PC-9 (cell line): ENCODE data around the gene CFAP65. TPM values are rescaled to one million over a fixed set of nuclear protein-coding genes. Genes with fewer than 3 reads are reported as not detected.

ENCODE experiments used
- BruUV-seq: library from RNA; stranded (reverse); fragments of 400-500 nt; replicated peaks from 2 replicates; lab custom pipeline; 2021; lab: Mats Ljungman, UMichigan
- CTCF ChIA-PET: fragments of 300-600 bp; sonication (Branson Sonifier 250); formaldehyde crosslinking; loops from one replicate; lab custom pipeline; 2022; ENCODE audit warnings: antibody characterized with exemption; lab: Charles Lee
- POLR2A ChIA-PET: fragments of 300-600 bp; sonication (Branson Sonifier 250); formaldehyde crosslinking; loops from one replicate; lab custom pipeline; 2022; ENCODE audit warnings: antibody characterized with exemption; ENCODE audit not compliant: unreplicated experiment; lab: Charles Lee
- DNase-seq, 2 experiments: peaks; one replicate each; pipeline versions ENCODE4 v3.0.0 to v3.0.0-alpha.2; 2015 to 2022; ENCODE audit warnings: mixed read lengths in 1 of 2
- H2AFZ ChIP-seq: fragments of 200-600 bp; sonication (generic); 2 replicates; pipeline ENCODE4 v1.8.1; 2017; ENCODE audit warnings: antibody characterized with exemption
- H3F3A ChIP-seq: fragments of 200-600 bp; sonication (generic); 2 replicates; pipeline ENCODE4 v1.8.1; 2017; ENCODE audit warnings: antibody characterized with exemption, mild to moderate bottlenecking, low read depth; ENCODE audit not compliant: insufficient read depth
- H3K27ac ChIP-seq: fragments of 200-600 bp; sonication (generic); 2 replicates; pipeline ENCODE4 v1.6.1; 2016; ENCODE audit warnings: mixed run types
- H3K27me3 ChIP-seq: fragments of 200-600 bp; sonication (generic); 2 replicates; pipeline ENCODE4 v1.6.1; 2016; ENCODE audit warnings: low read depth, mixed run types; ENCODE audit not compliant: insufficient read depth
- H3K36me3 ChIP-seq: fragments of 200-600 bp; sonication (generic); 2 replicates; pipeline ENCODE4 v1.6.1; 2016; ENCODE audit warnings: low read depth, mixed run types
- H3K4me1 ChIP-seq: fragments of 200-600 bp; sonication (generic); replicated peaks from 2 replicates; pipeline ENCODE4 v1.6.1; 2016; ENCODE audit warnings: mixed run types; ENCODE audit not compliant: insufficient read depth
- H3K4me2 ChIP-seq: fragments of 200-600 bp; sonication (generic); 2 replicates; pipeline ENCODE4 v1.6.1; 2017; ENCODE audit warnings: mixed run types
- H3K4me3 ChIP-seq: fragments of 200-600 bp; sonication (generic); 2 replicates; pipeline ENCODE4 v1.6.1; 2016; ENCODE audit warnings: mixed run types
- H3K79me2 ChIP-seq: fragments of 200-600 bp; sonication (generic); 2 replicates; pipeline ENCODE4 v1.6.1; 2017; ENCODE audit warnings: low read depth, mixed run types
- H3K9me2 ChIP-seq: fragments of 200-600 bp; sonication (generic); 2 replicates; pipeline ENCODE4 v1.8.1; 2017; ENCODE audit warnings: mild to moderate bottlenecking; ENCODE audit not compliant: insufficient read depth
- H3K9me3 ChIP-seq: fragments of 200-600 bp; sonication (generic); 2 replicates; pipeline ENCODE4 v1.8.1; 2016; ENCODE audit warnings: low read depth; ENCODE audit not compliant: insufficient read depth
- H4K20me1 ChIP-seq: fragments of 200-600 bp; sonication (generic); 2 replicates; pipeline ENCODE4 v1.8.1; 2017; ENCODE audit not compliant: insufficient read depth
- EZH2 ChIP-seq: fragments of 200-600 bp; sonication (generic); IDR thresholded peaks from 2 replicates; pipeline ENCODE4 v1.8.0; 2017; ENCODE audit warnings: antibody characterized with exemption, low read depth
- intact Hi-C: fragments of 100-400 bp; cut with micrococcal nuclease; formaldehyde crosslinking; loops from one replicate; pipeline ENCODE4 v1.10.0; 2022; ENCODE audit not compliant: unreplicated experiment
- total RNA-seq: library from RNA; stranded (reverse); gene quantifications from 2 replicates; pipeline ENCODE4 v1.2.3, GENCODE V29; 2021
- TF ChIP-seq, protein P1 (sequence below): fragments of 200-600 bp; sonication (generic); conservative IDR thresholded peaks from 2 replicates; pipeline ENCODE4 v1.6.1; 2017; ENCODE audit warnings: mixed run types, antibody characterized with exemption, mild to moderate bottlenecking, moderate library complexity

Gene CFAP65
- total RNA-seq, 1 experiment from 2014 or later, result not detected

DNA sequence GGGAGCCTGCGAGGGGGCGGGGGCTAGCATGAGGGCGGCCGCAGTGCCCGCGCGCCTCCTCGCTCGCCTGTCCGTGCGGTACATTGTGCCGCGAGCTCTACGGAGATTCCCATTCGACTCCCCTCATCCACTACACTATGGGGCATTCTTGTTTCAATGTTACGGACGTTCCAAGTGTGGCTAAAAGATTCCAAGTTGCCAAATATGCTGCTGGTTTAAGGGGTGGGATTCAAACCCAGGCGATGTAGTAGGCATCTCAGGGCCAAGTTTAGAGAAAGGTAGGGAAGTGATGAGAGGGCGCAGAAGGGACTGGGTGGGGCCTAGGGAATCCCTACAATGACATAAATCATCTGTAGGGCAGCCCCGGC is 38.1 kb downstream of the CFAP65 start:
- TF ChIP-seq, protein P1, sequence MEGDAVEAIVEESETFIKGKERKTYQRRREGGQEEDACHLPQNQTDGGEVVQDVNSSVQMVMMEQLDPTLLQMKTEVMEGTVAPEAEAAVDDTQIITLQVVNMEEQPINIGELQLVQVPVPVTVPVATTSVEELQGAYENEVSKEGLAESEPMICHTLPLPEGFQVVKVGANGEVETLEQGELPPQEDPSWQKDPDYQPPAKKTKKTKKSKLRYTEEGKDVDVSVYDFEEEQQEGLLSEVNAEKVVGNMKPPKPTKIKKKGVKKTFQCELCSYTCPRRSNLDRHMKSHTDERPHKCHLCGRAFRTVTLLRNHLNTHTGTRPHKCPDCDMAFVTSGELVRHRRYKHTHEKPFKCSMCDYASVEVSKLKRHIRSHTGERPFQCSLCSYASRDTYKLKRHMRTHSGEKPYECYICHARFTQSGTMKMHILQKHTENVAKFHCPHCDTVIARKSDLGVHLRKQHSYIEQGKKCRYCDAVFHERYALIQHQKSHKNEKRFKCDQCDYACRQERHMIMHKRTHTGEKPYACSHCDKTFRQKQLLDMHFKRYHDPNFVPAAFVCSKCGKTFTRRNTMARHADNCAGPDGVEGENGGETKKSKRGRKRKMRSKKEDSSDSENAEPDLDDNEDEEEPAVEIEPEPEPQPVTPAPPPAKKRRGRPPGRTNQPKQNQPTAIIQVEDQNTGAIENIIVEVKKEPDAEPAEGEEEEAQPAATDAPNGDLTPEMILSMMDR, result no peak
- TF ChIP-seq EZH2, result no peak
- H4K20me1 ChIP-seq, result no peaks in the 10 kb centered on the region
- POLR2A ChIA-PET, result no interaction called here
- intact Hi-C loops, result loop anchor here (5.0 kb wide), 3 partner anchors 126 to 154 kb away; no protein-coding TSS in a partner anchor
- no peaks in the 10 kb centered on the region for H3K79me2 ChIP-seq
- CTCF ChIA-PET, result interaction anchor here (0.5 kb wide), 1 partner anchor 164 kb away, joined by 9 read pairs; no protein-coding TSS in a partner anchor
- H3F3A ChIP-seq, result 0 out of 2 replicates have a peak, but pooled peaks cover 3% of the 10 kb centered on the region
- no TSS peak for BruUV-seq
- H3K9me2 ChIP-seq, result no peaks in the 10 kb centered on the region
- H3K4me3 ChIP-seq, result peak overlapping the region; percentile 55; the same call in 1 of the 2 replicates
- H3K36me3 ChIP-seq, result no peaks in the 10 kb centered on the region
- H2AFZ ChIP-seq, result peak overlapping the region; percentile 79; the same call in 1 of the 2 replicates
- no peak overlapping the region for H3K27ac ChIP-seq
- no peak for DNase-seq
- 0 out of 2 replicates have a peak, but pooled peaks cover 5% of the 10 kb centered on the region for H3K4me1 ChIP-seq
- H3K27me3 ChIP-seq, result peaks cover 19% of the 10 kb centered on the region
- H3K4me2 ChIP-seq, result peak overlapping the region; percentile 87
- H3K9me3 ChIP-seq, result no peaks in the 10 kb centered on the region

DNA sequence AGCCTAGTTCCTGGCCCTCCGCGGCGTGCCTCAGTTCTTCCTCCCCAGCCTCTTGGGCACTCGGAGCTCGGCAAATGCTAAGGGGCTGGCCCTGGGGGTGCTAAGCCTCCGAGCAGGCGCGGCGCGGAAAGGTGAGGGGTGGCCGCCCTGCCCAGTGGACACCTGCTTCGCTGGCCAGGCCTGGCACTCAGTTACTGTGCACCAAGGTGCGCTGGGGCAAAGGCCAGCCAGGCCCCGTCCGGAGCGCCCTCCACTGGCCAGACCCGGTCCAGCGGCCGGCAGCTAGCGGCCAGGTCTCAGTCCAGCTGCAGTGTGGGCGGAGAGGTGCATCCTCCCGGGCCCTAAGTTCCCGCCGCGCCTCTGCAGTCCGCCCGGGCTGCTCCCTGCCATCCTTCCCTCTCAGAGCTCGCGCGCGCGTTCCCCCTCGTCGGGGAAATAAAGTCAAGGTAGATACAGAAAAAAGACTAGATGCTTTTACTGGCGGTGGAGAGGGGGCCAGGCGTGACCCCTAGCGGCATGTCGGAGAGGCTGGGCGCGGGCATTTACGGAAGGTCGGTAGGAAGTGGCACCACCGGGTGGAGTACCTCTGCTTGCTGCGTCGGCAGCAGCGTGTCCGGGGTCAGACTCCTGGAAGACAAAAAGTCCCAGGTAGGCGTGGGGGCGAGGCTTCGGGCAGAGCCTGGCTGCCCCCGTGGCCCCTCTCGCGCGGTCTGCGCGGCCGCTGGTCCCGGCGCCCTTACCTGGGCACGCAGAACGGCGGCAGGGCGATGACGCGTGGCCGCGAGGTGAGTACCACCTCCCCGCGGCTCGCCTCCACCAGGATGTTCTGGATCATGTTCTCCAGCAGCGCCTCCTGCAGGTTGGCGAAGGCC is 38.7 kb downstream of the CFAP65 start:
- Histone ChIP-seq H3K4me3 (peak overlapping the region; percentile 55), H3K4me2 (peak overlapping the region; percentile 87), H3K9me3 (no peaks in the 10 kb centered on the region), H3K36me3 (no peaks in the 10 kb centered on the region), H4K20me1 (no peaks in the 10 kb centered on the region), H2AFZ (peak overlapping the region; percentile 79), H3K27ac (no peak overlapping the region), H3K4me1 (0 out of 2 replicates have a peak, but pooled peaks cover 5% of the 10 kb centered on the region), H3K27me3 (peaks cover 19% of the 10 kb centered on the region), H3K9me2 (no peaks in the 10 kb centered on the region), H3K79me2 (no peaks in the 10 kb centered on the region), H3F3A (0 out of 2 replicates have a peak, but pooled peaks cover 3% of the 10 kb centered on the region)
- POLR2A ChIA-PET, result interaction anchor here (0.6 to 0.7 kb wide), 2 partner anchors 69 to 731 kb away, joined by 3 to 6 read pairs; no protein-coding TSS in a partner anchor
- TF ChIP-seq, protein P1, result peak; percentile 71
- no peak for TF ChIP-seq EZH2
- CTCF ChIA-PET, result interaction anchor here (0.5 to 1.8 kb wide), 7 partner anchors 8 to 165 kb away, joined by 3 to 10 read pairs (median 4); no protein-coding TSS in a partner anchor
- peak in 1 of 2 experiments; percentile 75 for DNase-seq
- intact Hi-C loops, result loop anchor here (5.0 kb wide), 3 partner anchors 125 to 155 kb away; no protein-coding TSS in a partner anchor
- no TSS peak for BruUV-seq
